GF-D8 (cell line): ENCODE data around the gene SLC2A9.
A peak's percentile ranks its signal among the peaks of the same experiment; 100 is the strongest.

Source experiments
- DNase-seq: peaks from one replicate; lab custom pipeline; 2025; lab: John Stamatoyannopoulos, UW

The SLC2A9 gene

GRCh38 chr4:10019521-10020051 is 1.7 kb downstream of the SLC2A9 start:
- no peak for DNase-seq

GRCh38 chr4:10018818-10019461 is 2.4 kb downstream of the SLC2A9 start:
- DNase-seq, result peak; percentile 91

- no peak for DNase-seq
Measured at GRCh38 chr4:10017037-10017893, 4.0 kb downstream of the SLC2A9 start.

GRCh38 chr4:10016169-10016568 is 5.1 kb downstream of the SLC2A9 start:
- no peak for DNase-seq

- DNase-seq, result peak; percentile 7
Measured at GRCh38 chr4:10015140-10015753, 6.0 kb downstream of the SLC2A9 start.

GRCh38 chr4:10013722-10014121 is 7.6 kb downstream of the SLC2A9 start:
- DNase-seq, result no peak

- DNase-seq, result peak; percentile 34
Measured at GRCh38 chr4:10011885-10012284, 9.4 kb downstream of the SLC2A9 start.

- no peak for DNase-seq
Measured at GRCh38 chr4:10011277-10011676, 10.0 kb downstream of the SLC2A9 start.

- DNase-seq, result no peak
Measured at GRCh38 chr4:10009861-10010500, 11.3 kb downstream of the SLC2A9 start.

GRCh38 chr4:10008609-10009005 is 12.7 kb downstream of the SLC2A9 start:
- DNase-seq, result no peak

- DNase-seq, result no peak
Measured at GRCh38 chr4:10007793-10008608, 13.3 kb downstream of the SLC2A9 start.

GRCh38 chr4:10007436-10007740 is 13.9 kb downstream of the SLC2A9 start:
- DNase-seq, result no peak

- peak; percentile 63 for DNase-seq
Measured at GRCh38 chr4:10006601-10007435, 14.5 kb downstream of the SLC2A9 start.

- DNase-seq, result peak; percentile 89
Measured at GRCh38 chr4:10006231-10006600, 15.1 kb downstream of the SLC2A9 start.

- DNase-seq, result peak; percentile 15
Measured at GRCh38 chr4:10005632-10006031, 15.7 kb downstream of the SLC2A9 start.

- DNase-seq, result no peak
Measured at GRCh38 chr4:10003666-10004065, 17.6 kb downstream of the SLC2A9 start.

- DNase-seq, result no peak
Measured at GRCh38 chr4:10002278-10002677, 19.0 kb downstream of the SLC2A9 start.

- DNase-seq, result no peak
Measured at GRCh38 chr4:10001757-10002156, 19.5 kb downstream of the SLC2A9 start.

- DNase-seq, result no peak
Measured at GRCh38 chr4:9999956-10000561, 21.2 kb downstream of the SLC2A9 start.

- DNase-seq, result no peak
Measured at GRCh38 chr4:9997886-9998285, 23.4 kb downstream of the SLC2A9 start.
